ENCODE data around the gene RAD51.

DNA sequence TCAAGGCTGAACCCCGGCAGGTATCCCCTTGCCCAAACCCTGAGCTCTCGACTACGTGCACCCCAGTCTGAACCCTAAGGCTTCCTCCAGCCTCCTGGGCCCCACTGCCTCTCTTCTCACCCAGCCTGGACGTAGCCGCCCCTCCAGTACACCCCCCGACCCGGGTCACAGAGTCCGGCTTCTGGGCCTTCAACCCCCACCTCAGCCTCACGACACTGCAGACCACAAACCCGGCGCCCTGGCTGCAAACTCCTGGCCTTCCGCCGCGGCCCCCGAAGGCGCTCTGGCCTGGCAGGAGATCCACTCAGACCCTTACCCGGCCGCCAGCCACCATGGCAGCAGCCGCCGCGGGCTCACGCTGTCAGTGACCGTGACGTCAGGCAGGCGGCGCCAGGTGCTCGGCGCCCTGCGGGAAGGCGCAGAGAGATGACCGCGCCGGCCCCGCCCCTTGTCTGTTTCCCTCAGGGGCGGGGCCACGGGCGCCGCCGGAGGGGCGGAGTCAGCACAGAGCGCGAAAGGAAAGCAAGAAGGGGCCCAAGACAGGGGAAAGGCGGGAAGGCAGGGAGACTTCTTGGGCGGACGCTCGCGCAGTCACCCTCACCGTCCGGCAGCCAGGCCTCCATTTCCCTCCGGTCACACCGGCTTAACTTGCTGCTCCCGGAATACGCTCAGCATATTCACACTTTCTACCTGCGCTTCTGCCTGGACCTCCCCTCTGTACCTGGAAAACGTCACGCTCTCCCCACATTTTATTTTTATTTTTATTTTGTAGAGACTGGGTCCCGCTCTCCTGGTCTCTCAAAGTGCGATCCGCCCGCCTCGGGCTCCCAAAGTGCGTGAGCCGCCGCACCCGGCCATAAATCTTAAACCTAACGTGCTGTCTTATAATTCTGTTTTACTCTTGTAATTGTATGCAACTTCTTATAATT lies 60.2 kb downstream of the RAD51 start, which contains the start of gene RMDN3:
- TF ChIP-seq EZH2phosphoT487 (IDR thresholded peaks at IDR 0.05; ENCODE audit: low read length) = no peak
- TF ChIP-seq CTCF (IDR thresholded peaks at IDR 0.05; ENCODE audit: low read length) = no peak

Data from MM.1S (cell line).